NCI-H526 (cell line): ENCODE measurements around the gene RIMS3.
A peak's percentile ranks its signal among the peaks of the same experiment; 100 is the strongest.

ENCODE experiments used
- DNase-seq, 2 experiments: peaks; one replicate each; lab custom pipeline; 2025; lab: John Stamatoyannopoulos, UW

The RIMS3 gene

GRCh38 chr1:40691538-40692428 is 26.3 kb upstream of the RIMS3 start, which contains the start of gene NFYC:
NFYC (plus strand) TSS chr1:40691704; CDS start chr1:40738844, 47,140 bp downstream.
- DNase-seq = peak; percentile 100

- no peak for DNase-seq
Measured at GRCh38 chr1:40690771-40691537, 25.5 kb upstream of the RIMS3 start.

GRCh38 chr1:40689737-40690136 is 24.3 kb upstream of the RIMS3 start:
- DNase-seq = no peak

- no peak for DNase-seq
Measured at GRCh38 chr1:40687661-40688060, 22.2 kb upstream of the RIMS3 start.

GRCh38 chr1:40687059-40687458 is 21.6 kb upstream of the RIMS3 start:
- DNase-seq = no peak

GRCh38 chr1:40684669-40685068 is 19.2 kb upstream of the RIMS3 start:
- DNase-seq = no peak

- no peak for DNase-seq
Measured at GRCh38 chr1:40679165-40679953, 13.9 kb upstream of the RIMS3 start.

- no peak for DNase-seq
Measured at GRCh38 chr1:40676501-40676900, 11.0 kb upstream of the RIMS3 start.

- no peak for DNase-seq
Measured at GRCh38 chr1:40673452-40673851, 8.0 kb upstream of the RIMS3 start.

GRCh38 chr1:40668769-40669525 is 3.5 kb upstream of the RIMS3 start:
- peak; percentile 76 to 93 for DNase-seq

- peak in 1 of 2 experiments; percentile 67 for DNase-seq
Measured at GRCh38 chr1:40664791-40665190, 691 bp downstream of the RIMS3 start.

- DNase-seq = peak; percentile 23 to 61
Measured at GRCh38 chr1:40664167-40664537, 1.3 kb downstream of the RIMS3 start.

GRCh38 chr1:40663324-40664166 is 1.9 kb downstream of the RIMS3 start:
- DNase-seq = peak; percentile 70 to 84

GRCh38 chr1:40662864-40663263 is 2.6 kb downstream of the RIMS3 start:
- DNase-seq = peak in 1 of 2 experiments; percentile 32

- no peak for DNase-seq
Measured at GRCh38 chr1:40662151-40662550, 3.3 kb downstream of the RIMS3 start.

GRCh38 chr1:40661678-40662077 is 3.8 kb downstream of the RIMS3 start:
- no peak for DNase-seq

GRCh38 chr1:40659649-40659947 is 5.9 kb downstream of the RIMS3 start:
- DNase-seq = no peak

- no peak for DNase-seq
Measured at GRCh38 chr1:40658751-40659648, 6.5 kb downstream of the RIMS3 start.

GRCh38 chr1:40657046-40657445 is 8.4 kb downstream of the RIMS3 start:
- DNase-seq = no peak
